OCI-LY1 (cell line): Measurements from ENCODE around the gene TRIM56.

ENCODE experiments used
- CTCF ChIP-seq: fragments of 200-600 bp; sonication (generic), shearing (Covaris generic); IDR thresholded peaks from 2 replicates; pipeline ENCODE4 v1.5.1; 2017; ENCODE audit warnings: mild to moderate bottlenecking, antibody characterized with exemption, low read length, moderate library complexity, mixed read lengths
- EZH2 ChIP-seq: fragments of 200-600 bp; sonication (generic), shearing (Covaris generic); IDR thresholded peaks from 2 replicates; pipeline ENCODE4 v1.8.0; 2017; ENCODE audit warnings: borderline replicate concordance, mixed run types, mild to moderate bottlenecking, antibody characterized with exemption, low read length, moderate library complexity, mixed read lengths

DNA sequence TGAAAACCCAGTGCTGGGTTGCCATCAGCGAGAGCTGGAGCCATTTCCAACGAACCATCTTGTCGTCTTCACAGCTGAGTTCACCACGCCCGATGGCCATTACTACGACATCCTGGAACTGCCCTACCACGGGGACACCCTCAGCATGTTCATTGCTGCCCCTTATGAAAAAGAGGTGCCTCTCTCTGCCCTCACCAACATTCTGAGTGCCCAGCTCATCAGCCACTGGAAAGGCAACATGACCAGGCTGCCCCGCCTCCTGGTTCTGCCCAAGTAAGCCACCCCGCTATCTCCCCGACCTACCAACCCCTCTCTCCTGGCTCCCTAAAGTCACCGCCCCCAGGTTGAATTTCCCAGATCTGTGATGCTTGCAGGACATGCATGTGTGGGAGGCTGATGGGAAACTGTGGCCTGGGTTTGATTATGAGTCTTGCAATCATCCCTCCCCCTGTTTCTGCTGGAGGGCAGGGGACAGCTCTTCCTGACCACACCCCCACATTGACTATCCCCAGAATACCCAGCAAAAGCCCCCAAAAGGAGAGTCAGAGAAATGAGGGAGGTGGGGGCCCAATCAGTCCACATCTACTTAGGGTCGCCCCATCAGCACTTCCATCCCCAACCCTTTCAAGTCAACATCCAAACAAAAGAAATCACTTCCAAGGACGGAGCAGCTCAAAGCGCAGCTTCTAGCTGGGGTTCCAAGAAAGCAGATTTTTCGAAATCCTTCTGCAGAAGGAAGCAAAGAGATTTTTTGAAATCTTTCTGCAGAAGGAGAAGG lies 48.5 kb downstream of the TRIM56 start:
- TF ChIP-seq CTCF = no peak
- 0 out of 2 replicates have a peak, but pooled peaks have one; percentile 54 for TF ChIP-seq EZH2
